Stimulated activated CD4-positive, alpha-beta T cell treated with anti-CD3 and anti-CD28 coated beads, Interleukin-1b, Interleukin-23, amount 100 ng/mL, for 48 hours (primary cell): ENCODE results near the gene FSTL4.

Experiments
- DNase-seq: peaks from one replicate; pipeline ENCODE4 v3.0.0-alpha.2; 2020

The FSTL4 gene

DNA sequence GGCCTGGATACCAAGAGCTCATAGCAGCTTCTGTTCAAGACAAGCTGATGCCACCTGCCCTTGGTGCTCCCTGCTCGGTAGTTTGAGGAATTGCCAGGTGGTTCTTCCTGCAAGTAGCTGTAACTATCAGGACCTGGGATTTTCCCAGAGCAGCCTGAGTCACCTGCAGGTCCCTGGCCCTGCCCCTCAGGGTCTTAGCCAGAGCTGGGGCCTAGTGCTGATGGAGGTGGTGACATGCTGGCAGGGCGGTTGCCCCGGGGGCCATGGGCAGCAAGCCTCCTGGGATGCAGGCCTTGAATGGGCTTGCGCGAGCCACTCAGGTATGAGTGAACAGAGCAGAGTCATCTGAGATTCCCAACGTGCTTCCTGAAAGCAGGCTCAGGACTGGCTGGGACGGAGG, 298.3 kb downstream of the FSTL4 start:
- DNase-seq = no peak

DNA sequence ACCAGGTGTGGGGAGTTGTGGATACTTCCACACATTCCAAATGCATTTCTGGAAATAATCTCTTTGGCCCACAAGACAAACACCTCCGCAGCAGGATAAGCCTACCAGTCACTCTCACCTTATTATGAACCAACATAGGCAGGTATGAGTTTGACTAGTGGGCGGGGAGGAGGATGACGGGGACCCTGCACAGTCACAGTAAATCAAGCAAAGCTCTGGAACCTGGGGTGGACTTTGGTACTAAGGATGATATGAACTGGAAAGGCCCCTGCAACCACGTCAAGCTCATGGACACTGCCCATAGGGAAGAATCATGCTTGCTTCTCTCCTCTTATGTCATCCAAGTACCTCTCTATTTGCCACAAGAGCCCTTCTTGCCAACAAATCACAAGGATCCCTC, 301.2 kb downstream of the FSTL4 start:
- no peak for DNase-seq

DNA sequence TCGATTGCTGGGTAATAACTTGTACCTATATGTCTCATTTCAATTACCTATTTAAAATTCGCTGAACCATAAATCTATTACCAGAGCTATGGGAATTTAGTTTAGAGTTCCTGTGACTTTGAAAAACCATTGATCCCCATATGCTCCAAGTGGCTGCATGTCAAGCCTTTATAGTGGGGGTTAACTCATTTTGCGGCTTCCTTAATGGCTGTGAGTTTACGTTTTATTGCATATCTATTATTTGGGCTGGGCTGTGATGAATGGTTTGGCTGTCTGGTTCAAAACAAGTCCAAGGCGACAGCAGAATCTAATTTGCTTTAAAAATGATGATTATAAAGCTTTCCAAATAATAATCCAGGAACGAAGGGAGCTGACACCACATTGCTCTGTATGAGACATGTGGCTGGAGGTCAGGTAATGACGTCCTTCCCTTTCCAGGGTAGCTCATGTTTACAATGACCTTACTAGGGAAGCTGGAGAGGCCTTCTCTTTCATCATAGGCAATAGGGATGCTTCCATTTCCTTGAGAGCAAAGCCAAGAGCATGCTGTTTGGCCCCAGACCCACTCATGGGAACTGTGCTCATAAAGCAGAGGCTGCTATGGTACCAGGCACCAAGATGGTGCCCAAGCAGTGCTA, 302.2 kb downstream of the FSTL4 start:
- DNase-seq = no peak

DNA sequence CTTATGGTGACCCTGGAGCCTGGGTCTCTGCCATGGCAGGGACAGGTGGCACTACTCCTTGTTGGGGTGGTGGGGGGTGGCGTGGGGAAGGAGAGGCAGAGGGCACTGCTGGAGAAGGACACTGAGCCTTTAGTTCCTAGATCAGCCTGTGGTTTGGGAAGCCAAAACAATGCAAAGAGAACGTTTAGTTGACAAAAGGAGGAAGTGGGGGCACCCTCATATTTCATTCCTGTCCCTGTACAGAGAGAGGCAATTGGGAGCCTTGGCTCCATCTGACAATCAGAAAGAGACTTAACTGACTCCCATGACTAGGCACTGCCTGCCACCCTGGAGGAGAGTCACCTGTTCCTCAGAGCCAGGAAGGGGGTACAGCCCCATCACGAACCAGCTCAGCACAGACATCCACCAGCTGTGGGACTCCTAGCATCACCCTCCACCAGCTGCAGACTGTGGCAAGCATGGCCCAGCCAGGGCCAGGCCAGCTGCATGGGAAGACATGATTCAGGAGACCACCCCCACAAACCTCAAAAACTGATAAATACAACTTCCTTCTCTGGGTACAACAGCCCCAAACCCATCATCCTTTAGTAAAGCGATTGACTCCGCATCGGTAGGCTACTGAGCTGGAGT, 303.1 kb downstream of the FSTL4 start:
- no peak for DNase-seq

DNA sequence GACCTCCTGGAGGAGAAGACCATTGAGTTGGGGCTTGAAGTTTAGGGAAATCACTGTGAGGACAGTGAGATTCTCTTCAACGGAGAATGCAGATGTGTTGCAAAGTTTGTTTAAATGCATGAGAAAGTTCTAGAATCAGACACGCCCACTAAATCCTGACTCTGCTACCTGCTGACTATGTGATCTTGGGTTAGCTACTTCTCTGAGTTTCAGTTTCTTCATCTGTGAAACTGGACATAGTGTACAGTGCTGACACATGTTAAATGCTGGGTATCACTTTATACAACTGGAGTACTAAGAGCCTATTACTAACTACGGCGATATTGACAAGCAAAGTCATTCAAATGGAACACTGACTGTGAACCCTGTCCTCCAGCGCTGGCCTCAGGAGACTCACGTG, 305.1 kb downstream of the FSTL4 start:
- DNase-seq = no peak

DNA sequence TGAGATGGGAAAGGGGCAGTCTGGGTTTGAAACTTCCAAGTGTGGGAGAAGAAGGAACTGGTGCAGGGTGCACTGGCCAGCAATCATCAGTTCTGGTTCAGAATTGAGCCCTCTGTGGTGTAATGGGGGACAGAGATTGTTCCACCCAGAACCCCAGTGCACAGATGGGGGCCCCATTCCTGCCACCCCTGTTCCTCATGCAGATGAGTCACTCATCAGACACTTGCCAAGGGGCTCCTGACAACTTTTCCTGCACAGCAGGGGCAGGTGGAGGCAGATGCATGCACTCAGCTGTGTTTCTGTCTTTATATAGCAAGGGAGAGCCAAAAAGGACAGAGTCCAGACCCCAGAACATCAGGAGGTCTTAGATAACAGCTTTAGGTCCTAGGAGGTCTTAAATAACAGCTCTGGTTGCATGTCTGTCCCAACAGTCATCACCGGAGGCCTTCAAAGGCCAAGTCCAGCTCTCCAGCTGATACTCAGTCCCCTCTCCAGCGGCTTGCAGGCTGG, 307.6 kb downstream of the FSTL4 start:
- DNase-seq = no peak

DNA sequence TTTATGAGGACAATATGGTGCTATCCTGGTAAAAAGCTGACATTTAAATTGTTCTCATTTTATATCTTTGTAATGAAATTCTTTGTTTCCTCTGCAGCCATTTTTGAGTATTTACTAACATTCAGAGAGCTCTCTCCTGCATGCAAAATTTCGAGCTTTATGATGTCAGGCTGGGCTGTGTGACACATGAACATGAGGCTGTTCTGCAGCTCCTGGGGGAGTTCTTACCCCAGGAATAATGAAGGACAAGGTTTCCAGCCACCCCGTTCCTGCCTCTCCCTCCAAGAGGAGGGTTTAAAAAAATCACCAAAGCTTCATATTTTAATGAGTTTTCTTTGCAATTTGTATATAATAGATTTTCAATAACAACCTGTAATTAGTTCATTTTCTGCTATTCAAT, 308.2 kb downstream of the FSTL4 start:
- no peak for DNase-seq

DNA sequence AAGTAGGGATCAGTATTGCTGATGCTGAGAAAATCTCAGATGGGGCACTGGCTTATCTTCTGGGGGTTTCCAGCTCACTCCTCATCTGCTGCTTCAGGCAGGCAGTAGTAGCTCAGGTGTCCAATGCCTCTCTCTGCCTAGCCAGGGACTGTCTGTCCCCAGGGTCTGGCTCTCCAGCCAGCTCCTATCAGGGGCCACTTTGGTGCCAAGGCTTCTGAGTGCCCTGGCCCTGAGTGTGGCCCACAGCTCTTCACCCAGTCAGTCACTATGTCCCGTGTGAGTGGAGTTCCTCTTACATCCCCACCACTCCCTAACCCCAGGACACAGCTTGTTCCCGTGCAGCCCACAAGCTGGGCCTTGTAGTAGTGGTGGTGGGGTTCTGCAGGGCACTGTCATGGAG, 309.0 kb downstream of the FSTL4 start:
- no peak for DNase-seq

DNA sequence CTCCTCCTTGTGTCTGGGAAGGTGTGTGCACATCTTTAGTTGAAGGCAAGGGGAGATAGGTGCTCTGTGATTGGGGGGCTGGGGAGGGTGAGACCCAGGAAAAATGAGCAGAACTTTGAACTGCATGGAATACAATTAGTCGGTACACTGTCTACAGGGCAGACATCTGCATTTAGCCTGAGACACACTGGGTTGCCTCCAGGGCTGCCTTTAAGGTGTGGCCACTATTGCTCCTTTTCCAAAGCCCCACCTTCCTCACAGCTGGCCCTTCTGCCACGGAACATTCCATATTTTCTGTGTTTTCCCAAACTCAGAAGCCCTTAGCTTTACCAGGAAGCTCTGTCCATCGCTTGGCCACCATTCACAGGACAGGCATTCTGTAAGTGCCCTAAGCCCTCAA, 312.6 kb downstream of the FSTL4 start:
- no peak for DNase-seq

DNA sequence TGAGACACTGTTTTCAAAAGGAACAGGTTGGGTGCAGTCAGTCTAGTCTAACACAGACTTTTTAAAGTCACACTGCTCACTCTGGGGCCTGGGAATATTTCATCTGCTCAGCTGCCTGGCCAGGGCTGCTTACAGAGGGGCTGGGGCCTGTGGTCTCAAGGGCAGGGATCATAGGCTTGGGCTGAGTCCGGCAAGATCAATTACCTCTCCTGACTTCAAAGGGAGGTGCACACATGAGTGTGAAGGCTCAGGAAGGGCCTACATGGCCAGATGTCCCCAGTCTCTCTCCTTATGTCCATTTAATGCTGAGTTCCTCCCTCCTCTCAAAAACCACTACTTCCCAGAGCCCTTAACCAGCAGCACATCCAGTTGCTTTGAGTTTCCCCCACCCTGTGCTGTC, 313.3 kb downstream of the FSTL4 start:
- DNase-seq = no peak

DNA sequence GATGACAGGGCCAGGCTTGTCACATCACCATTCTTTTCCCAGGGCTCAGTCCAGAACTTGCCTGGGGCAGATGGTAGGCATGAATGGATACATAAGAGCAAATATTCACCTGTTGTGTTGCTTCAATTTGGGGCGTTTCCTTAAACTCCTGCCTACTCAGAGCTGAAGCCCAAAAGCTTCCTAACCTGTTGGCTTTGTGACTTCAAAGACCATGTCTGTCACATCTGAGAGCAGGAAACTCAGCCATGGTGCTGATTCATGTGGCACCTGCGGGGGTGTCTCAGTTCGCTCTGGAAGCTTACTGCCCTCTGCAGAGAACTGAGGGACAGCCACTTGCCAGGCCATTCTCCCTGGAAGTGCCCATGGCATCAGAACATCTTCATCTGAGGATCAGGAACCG, 313.9 kb downstream of the FSTL4 start:
- peak; percentile 41 for DNase-seq

DNA sequence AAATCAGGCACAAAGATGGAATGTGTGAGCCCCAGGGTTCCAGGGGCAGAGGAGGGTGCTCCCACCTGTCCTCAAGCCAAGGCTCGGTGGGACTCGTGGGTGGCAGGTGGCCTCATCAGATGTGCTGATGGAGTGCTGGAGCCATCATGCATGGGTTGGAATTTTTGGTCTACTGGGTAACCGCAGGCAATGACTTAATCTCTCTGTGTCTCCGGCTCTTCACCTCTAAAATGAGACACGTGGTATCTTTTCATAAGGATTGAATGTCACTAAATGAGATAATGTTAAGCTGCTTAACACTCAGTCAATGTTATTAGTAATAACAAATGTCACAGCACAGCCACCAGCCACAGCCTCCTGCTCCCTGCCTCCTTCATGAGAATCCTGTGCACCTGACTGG, 315.0 kb downstream of the FSTL4 start:
- DNase-seq = no peak

DNA sequence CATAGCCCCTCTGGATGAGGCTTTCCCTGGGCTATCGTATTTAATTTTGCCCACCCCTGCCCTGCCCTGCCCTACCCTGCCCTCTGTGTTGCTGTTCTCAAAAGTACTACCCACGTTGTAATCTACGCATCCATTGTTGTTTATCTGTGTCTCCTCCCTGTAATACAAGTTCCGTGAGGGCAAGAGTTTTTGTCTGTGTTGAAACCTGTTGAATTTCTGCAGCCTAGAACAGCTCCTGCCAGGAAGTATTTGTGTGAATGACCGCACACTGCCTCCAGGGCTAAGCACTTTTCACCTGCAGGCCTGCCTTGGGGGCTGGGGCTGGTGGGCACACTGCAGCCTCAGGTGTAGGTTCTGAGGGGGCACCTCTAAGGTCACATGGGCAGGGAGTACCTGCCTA, 315.7 kb downstream of the FSTL4 start:
- DNase-seq = no peak

DNA sequence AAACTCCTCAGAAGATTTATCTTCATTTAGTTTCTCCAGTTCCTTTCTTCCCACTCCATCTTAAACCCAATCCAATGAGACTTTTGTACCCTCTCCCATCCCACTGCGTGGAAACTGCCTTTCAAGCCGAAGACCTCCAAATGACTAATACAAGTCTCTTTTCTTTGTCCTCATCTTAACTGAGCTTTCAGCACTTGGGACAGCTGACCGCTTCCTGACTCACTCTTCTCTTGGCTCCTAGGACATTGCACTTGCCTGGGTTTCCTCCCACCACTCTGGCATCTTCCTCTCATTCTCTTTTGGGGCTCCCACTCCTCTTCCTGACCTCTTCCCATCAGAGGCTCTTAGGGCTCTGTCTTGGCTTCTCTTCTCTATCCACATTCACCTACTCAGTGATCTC, 316.8 kb downstream of the FSTL4 start:
- no peak for DNase-seq

DNA sequence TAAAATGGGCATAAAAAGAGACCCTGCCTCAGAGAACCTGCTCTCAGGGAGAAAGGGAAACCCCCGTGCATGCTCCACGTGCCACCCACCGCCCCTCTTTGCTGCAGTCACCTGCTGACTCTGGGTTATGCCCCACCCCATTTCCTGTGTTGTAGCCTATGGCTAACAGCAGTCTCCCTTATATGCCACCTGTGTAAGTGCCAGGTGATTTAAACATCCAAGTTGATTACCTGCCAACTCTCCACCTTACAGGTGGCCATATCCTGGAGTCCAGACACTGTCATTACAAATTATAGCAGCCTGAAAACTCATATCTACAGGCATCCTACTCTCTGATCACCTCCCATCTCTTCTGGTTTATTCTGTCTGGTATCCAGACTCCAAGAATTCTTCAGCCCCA, 318.0 kb downstream of the FSTL4 start:
- DNase-seq = no peak

DNA sequence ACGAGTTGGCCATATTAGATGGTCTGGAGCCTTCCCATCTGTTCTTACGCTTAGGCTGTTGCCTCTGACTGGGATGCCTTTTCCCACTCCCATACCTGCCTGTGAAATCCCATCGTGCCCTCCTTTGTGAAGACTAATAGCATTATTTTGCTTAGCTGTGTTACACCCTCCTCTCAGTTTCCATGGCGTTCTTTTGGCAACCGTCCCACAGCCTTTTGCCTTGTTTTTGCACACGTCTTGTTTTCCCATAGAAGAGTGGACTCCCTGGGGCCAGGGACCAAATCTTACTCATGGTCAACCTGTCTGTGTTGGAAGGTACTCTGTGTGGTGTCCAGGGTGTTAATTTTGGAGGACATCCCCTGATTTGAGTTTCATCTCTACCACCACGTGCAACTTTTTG, 318.4 kb downstream of the FSTL4 start:
- no peak for DNase-seq

DNA sequence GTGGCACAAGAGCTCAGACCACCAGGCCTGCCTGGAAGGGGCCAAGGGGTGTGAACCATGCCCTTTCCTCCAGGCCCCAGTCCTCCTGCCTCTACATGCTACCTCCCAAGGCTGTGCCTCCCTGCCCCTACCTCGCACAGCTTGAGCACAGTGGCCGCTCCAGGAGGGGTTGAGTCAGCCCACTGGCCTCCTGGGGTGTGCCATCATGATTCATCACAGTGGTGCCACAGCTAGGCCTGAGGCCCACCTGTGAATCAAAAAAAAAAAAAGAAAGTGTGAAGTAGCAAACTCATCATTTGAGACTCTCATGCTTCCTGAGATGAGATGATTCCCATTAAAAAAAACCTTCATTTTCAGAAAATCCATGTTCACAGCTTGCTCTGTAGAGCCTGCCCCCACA, 320.0 kb downstream of the FSTL4 start:
- peak; percentile 7 for DNase-seq

DNA sequence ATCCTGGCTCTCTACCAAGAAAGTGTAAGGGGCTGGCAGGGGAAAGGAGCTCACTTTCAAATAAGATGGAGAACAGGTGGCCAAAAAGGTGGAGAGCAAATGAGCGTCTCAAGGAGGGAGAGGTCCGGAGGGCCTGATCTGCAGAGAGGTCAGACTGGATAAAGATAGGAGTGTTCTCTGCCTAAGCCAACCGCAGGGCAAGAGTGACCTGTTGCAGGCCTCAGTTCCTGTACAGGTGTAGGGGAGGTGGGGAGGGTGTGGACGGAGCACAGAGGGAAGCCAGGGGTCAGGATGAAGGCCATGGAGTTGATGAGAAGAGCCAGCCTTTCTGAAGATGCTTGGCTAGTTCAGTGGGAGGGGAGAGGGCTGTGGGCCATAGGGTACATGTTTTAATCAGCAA, 320.8 kb downstream of the FSTL4 start:
- DNase-seq = no peak

DNA sequence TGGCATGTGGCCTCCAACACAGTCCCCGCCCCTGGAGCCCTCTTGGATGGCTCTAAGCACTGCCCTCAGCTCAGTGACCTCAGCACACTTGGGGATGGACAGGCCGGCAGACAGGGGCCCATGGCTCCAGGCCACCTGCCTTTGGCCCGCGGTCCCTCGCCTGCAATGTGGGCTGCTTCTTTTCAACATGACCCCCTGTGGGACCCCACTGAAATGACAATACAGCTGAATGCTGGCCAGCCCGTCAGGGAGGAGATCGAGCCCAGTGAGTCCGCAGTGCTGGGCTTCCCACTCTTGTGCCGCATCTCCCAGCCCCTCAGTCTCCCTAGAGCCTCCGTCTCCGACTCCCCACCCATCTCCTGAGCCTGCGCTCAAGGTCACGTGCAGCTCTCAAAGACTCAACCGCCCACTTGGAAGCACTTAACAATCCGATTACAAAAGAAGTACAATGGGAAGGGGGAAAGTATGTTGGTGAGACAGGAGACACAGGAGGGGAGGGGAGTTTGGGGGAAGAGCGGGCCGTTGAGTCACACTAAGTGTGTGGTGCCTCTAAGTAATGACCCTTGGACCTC, 321.6 kb downstream of the FSTL4 start:
- DNase-seq = no peak

DNA sequence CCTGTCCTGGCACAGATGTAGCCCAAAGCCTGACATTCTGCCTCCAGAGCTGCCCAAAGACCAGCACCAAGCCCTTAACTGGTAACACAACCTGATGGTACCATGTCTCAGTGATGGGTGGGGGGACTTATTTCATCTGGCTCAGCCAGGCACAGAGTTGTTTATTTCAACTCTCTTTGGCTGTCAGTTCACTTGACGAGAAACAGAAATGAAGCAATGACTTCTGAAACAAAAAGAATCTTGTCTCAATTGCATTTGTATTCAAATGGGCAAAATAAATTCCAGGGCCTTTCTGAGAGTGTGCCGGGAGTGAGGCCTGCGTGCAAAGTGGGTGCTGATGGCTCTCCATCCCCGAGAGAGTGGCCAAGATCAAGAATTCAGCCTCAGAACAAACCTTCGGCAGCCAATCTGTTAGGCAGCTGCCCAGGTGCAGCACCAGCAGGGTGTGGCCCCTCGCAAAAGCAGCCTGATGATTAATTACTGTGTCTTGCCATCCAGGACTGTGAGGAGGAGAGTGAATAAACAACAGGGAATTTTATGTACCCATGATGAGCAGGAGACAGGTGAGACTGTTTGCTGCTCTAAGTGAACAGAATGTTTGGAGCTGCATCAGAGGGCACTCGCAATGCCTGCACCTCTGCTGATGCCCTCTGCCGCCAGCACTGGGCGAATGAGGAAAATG, 322.5 kb downstream of the FSTL4 start:
- DNase-seq = no peak

DNA sequence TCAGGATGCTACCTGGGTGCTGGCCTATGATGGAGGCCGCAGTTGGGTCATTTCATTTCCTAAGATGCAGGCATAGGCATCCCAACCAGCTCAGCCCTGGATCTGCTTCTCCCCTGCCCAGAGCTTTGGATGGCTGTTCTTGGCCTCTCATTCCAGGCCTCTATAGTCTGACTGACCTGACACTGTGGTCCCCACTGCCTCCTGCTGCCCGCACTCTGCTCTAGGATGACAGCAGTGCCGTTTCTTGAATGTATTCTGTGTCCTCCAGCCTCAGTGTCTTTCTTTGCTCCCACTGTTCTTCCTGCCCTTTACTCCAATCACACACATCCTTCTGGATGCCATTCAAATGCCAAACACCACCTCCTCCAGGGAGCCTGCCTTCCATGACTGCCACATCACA, 324.8 kb downstream of the FSTL4 start:
- DNase-seq = peak; percentile 38

DNA sequence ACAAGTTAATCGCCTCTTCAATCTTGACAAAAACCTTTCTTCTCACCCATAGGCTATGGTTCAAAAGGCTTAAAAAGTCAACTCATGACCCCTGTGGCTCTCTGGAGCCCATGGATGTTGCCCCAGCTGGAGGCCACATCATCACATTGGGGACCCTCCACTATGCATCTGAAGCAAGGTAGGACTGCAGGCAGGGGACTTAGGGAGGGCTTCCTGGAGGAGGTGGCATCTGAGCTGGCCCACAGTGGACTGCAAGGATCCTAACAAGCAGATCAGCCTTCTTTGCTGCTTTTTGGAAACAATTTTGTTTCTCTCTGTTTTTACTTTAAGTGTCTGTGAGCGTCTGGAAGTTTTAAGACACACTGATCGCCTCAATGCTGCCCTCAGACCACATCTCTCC, 325.9 kb downstream of the FSTL4 start:
- no peak for DNase-seq

DNA sequence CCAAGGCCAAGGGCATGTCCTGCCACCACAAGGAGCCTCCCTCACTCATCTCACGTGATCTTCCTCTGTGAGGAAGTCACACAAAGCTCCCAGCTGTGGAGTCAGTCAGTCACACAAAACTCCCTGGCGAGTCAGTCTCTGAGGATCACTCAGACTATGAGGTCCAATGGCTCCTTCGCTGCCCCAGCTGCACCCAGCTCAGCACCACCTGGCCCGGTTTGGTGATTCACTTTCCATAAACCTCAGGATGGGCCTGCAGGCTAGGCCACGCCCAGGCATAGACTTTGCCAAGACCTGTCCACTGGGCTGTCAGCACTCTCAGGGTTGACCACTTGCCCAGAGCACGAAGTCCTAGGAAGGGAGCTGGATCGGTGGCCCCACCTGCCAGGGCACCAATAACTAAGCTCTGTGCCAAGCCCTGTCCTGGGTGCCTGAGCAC, 326.7 kb downstream of the FSTL4 start:
- peak; percentile 29 for DNase-seq

DNA sequence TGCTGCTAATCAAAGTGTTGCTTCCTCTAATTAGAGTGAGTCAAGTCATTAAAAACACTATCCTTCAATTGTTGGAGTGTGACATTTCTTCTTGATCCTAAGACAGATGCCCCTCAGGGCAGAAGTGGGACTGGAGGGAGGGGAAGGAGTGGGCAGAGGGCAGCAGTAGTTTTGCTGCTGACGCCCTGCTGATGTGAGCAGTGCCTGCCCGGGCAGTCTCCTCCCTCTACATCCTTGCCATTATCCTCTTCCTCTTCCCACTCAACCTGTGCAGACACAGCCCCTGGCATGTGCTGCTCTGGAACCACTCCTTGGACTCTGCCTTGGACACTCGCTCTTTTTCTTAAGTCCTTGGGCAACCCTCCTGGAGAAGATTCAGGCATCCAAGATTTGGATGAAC, 328.0 kb downstream of the FSTL4 start:
- no peak for DNase-seq
